Heart left ventricle (tissue), 13 donors: ENCODE data around the gene GPR137C.

ENCODE experiments used
- POLR2A ChIP-seq, 2 donors: fragments of 450-650 bp; IDR thresholded peaks; one replicate each; pipeline ENCODE4 v1.6.1; 2017; ENCODE audit warnings: antibody characterized with exemption in 2 of 2, mild to moderate bottlenecking in 2 of 2, moderate library complexity in 2 of 2
- TF ChIP-seq, protein P1 (sequence below), 12 donors: fragments of 200-600 bp; sonication (generic) in 4 of 12; IDR thresholded peaks; one replicate each; pipeline versions ENCODE4 v1.5.0 to v1.8.0; 2018 to 2022; ENCODE audit warnings: antibody characterized with exemption in 12 of 12, mild to moderate bottlenecking in 5 of 12
- donor health status: ischemic (EF 13 %, LVEDD 7.1; RV severe dilation, severe dysfunction).
- donor health status: DM: no; HTN: yes; CAD: no.
- donor health status: DM: no; HTN: no; CAD: no.
- donor health status: ischemic (EF 25% LVEDD 6.9; RV normal size, moderate dysfunction).
- donor health status: ischemic (EF 25% LVEDD 5.7; RV mildly dilated, moderate dysfunction).
- donor health status: ischemic (EF 35%, LVEDD 5.7; RV mildly dilated, moderate dysfunction).
- donor health status: nonischemic (EF 11% LVEDD 7.7; RV severe dilation, severe dysfunction).
- donor health status: DM: yes; HTN: yes; CAD: no.
- donor health status: PGD.
- donor health status: ischemic (EF 29% LVEDD 5.4; RV normal size, mild dysfunction).
- donor health status: nonischemic (EF 23%, LVEDD 6.1; RV moderate dilation, normal function).

DNA sequence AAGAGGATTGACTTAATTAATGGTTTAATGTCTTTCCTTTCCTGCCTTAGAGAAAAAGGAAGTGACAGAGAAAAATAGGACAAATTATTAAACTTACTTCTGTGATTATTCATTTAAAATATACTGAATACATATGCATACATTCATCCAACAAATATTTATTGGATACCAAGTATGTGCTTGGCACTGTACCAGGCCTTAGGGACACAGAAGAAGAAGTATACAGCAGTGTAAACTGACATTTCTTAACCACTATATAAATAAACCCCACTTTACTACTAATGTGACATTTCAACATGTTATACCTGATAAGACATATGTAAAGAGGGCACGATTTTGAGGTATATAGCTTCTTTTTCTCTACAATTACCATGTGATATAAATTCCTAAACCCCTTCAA, 89.1 kb downstream of the GPR137C start:
- TF ChIP-seq, protein P1, sequence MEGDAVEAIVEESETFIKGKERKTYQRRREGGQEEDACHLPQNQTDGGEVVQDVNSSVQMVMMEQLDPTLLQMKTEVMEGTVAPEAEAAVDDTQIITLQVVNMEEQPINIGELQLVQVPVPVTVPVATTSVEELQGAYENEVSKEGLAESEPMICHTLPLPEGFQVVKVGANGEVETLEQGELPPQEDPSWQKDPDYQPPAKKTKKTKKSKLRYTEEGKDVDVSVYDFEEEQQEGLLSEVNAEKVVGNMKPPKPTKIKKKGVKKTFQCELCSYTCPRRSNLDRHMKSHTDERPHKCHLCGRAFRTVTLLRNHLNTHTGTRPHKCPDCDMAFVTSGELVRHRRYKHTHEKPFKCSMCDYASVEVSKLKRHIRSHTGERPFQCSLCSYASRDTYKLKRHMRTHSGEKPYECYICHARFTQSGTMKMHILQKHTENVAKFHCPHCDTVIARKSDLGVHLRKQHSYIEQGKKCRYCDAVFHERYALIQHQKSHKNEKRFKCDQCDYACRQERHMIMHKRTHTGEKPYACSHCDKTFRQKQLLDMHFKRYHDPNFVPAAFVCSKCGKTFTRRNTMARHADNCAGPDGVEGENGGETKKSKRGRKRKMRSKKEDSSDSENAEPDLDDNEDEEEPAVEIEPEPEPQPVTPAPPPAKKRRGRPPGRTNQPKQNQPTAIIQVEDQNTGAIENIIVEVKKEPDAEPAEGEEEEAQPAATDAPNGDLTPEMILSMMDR (IDR thresholded peaks at IDR 0.05) = no peak
- TF ChIP-seq POLR2A (IDR thresholded peaks at IDR 0.05) = no peak
